ENCODE results near the gene LMAN2.

- no peak for TF ChIP-seq POLR2A (IDR thresholded peaks at IDR 0.05)
- no peak for TF ChIP-seq CTCF (IDR thresholded peaks at IDR 0.05)
Measured at GRCh38 chr5:177364159-177364962, 12.9 kb upstream of the LMAN2 start.

All from Peyer's patch (tissue), 4 donors.